H1 (cell line): ENCODE data around the gene ENAH.

Experiments
- FOSL1 ChIP-seq: IDR thresholded peaks from 2 replicates; pipeline ENCODE4 v1.6.1; 2011; ENCODE audit warnings: mild to moderate bottlenecking, low read depth, low read length, moderate library complexity; ENCODE audit not compliant: insufficient read depth
- TAF1 ChIP-seq: IDR thresholded peaks from 2 replicates; pipeline ENCODE4 v1.6.1; 2011; ENCODE audit warnings: mild to moderate bottlenecking, low read depth, low read length
- TEAD4 ChIP-seq: IDR thresholded peaks from 2 replicates; pipeline ENCODE4 v1.6.1; 2012; ENCODE audit warnings: low read depth, low read length, inconsistent platforms, mixed read lengths

- no peak for TF ChIP-seq TAF1
- TF ChIP-seq FOSL1: no peak
- no peak for TF ChIP-seq TEAD4
Observed at GRCh38 chr1:225597926-225598575, 54.9 kb downstream of the ENAH start.
